Right renal pelvis (tissue), 4 donors: Measurements from ENCODE around the gene SYNPO. TPM values are rescaled to one million over a fixed set of nuclear protein-coding genes. Genes with fewer than 3 reads are reported as not detected.
A peak's percentile ranks its signal among the peaks of the same experiment; 100 is the strongest.

Source experiments
- DNase-seq, 4 donors: peaks; one replicate each; pipeline ENCODE4 v3.0.0-alpha.2; 2013; ENCODE audit warnings: low read depth in 4 of 4, low spot score in 3 of 4, missing footprints in 1 of 4
- polyA plus RNA-seq, 4 donors: library from polyadenylated mRNA; unstranded; fragments of 120-200 nt; gene quantifications; one replicate each; pipeline ENCODE4 v1.2.1, GENCODE V29; 2013; ENCODE audit not compliant: insufficient read length in 4 of 4

SYNPO gene, protein sequence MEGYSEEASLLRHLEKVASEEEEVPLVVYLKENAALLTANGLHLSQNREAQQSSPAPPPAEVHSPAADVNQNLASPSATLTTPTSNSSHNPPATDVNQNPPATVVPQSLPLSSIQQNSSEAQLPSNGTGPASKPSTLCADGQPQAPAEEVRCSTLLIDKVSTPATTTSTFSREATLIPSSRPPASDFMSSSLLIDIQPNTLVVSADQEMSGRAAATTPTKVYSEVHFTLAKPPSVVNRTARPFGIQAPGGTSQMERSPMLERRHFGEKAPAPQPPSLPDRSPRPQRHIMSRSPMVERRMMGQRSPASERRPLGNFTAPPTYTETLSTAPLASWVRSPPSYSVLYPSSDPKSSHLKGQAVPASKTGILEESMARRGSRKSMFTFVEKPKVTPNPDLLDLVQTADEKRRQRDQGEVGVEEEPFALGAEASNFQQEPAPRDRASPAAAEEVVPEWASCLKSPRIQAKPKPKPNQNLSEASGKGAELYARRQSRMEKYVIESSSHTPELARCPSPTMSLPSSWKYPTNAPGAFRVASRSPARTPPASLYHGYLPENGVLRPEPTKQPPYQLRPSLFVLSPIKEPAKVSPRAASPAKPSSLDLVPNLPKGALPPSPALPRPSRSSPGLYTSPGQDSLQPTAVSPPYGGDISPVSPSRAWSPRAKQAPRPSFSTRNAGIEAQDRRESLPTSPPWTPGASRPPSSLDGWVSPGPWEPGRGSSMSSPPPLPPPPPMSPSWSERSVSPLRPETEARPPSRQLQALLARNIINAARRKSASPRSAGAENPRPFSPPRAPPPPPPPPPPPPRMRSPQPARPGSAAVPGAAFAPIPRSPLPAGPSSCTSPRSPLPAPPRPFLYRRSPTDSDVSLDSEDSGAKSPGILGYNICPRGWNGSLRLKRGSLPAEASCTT
- polyA plus RNA-seq = 100 to 1,000 TPM in 3 of 4 donors, 10 to 100 TPM in 1; 97.9 to 127 (median 110) TPM

DNA sequence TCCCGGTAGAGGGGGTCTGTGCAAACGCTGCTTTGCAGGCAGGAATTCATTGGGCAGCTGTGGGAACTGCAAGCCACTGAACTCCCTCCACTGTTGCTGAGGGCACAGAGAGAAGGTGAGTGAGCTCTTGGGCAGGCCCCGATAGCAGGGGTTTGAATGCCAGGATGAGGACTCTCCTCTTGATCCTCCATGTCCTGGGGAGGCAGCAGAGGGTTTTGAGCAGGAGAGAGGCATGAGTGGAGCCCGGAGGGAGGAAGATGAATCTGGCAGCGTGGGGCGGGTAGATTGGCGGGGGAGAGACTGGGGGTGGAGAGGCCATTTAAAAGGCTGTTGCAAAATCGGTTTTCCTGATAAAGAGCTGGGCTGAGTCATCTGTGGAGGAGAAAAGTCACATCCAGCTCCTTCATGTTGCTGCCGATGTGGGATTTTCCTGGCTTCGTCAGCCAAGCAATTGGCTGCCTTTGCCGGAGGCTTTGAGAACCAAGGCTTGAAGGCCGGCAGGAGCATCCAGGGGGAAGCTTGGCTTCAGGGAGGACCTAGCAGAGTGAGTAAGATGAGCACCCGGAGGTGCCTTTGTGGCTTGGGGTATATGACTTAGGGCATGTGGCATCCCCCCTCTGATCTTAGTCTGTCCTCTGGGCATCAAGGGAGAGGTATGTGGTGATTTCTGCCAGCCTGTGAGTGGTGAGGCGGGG is at the start of gene SYNPO:
Gene SYNPO, plus strand, starts transcription at position 350 of the 695 bp plus-strand sequence. CDS start 7,616 bp downstream, outside the sequence.
- no peak for DNase-seq

DNA sequence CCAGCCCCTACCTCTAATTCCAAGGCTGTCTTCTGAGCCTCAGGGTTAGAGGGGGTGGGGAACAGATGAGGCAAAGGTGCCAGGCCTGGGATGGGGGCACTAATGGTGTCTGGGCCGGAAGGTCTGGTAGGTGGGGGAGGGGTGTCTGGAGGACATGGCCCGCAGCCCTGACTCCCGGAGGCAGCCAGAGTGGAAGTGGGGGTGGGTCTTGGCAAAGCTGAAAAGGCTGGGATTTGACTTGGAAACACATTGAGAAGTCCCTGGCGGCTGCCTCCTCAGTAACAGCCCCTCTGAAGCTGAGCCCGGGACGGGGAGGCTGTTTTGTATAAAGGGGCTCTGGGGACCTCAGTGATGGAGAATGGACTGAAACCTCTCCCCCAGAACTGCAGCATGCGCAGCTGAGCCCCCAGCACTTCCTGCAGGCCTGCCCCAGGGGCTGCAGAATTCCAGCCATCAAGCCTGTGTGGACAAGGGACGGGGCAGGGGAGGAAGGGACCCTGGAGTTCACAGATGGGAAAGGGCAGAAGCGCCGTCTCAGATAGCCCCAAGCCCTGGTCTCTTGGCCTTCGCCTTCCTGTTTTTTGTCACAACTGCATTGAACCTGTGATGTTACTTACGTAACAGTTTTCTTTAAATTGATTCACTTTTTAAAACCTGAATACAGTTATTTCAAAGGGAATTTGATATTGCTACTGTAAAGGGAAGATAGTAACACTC is 49.3 kb upstream of the SYNPO start:
- peak in 1 of 4 donors; percentile 55 for DNase-seq

DNA sequence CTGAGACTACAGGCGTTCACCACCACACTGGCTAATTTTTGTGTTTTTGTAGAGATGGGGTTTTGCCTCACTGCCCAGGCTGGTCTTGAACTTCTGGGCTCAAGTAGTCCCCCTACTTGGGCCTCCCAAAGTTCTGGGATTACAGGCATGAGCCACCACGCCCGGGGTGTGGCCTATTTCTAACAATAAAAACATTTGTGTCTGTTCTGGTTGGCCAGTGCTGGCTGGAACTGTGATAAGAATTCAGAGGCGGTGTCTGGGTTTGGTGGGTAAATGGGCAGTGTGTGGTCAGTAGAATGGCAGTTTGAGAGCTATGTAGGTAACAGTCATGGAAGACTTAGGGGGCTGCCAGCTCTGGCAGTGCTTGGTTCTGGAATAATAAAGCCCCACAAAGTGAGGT is 46.9 kb upstream of the SYNPO start:
- DNase-seq = no peak

DNA sequence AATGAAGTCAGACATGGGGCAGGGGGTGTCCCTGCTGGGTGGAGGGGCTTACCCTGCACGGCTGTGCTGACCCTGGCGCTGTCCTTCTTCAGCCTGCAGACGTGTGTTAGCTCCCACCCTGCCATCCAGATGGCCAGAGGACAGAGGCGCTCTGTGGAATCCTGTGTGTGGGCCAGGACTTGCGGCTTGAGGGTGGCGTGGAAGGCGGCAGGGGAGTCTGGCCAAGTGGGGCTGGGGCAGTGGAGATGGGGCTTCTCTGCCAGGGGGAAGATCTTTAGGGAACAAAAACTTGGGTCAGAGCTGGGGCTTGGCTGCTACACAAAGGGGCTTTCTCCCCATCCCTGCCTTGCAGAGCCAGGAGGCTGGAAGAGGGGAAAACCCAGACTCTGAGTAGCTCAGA is 46.5 kb upstream of the SYNPO start:
- DNase-seq = no peak

DNA sequence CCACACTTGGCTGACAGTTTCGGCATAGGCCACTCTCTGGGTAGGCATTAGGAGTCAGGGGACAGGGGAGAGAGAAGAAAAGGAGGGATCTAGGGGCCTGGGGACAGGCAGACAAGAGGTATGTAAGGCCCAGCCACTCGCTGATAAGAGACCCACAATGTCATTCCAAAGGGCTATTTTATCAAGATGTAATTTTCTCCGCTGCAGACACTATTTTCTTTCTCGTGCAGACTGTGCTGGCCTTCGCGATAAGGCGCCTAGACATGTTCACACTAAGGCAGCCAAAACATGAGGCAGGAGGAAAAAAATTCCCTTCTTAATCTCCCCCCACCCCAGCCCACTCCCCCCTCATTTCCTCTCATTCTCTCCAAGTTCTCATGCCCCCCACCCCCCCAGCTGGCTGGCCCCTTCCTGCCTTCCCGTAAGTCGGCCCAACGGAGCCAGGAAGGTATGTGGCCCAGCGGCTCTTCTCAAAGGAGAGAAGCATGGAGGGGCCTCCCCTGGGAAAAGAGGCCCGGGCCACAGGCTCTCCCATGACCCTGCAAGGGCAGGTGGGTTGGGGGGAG is 44.9 kb upstream of the SYNPO start:
- no peak for DNase-seq

DNA sequence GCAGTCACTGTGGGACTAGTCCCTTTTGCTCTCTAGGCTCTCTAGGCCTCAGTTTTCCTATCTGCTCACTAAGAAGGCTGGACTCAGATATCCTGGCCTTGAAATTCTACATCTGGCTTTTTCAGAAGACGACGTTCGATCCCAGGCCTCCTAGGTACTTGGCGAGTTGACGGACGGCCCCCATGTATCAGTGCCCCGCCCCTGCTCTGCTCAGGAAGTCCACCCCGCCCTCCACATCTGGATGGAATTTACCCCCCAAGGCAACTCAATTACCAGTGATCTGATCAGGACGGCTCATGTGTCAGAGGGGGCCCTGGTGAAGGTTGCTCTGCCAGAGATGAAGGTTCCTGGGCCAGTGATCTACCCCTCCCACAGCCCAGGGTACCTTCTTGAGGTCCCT is 44.1 kb upstream of the SYNPO start:
- DNase-seq = no peak

DNA sequence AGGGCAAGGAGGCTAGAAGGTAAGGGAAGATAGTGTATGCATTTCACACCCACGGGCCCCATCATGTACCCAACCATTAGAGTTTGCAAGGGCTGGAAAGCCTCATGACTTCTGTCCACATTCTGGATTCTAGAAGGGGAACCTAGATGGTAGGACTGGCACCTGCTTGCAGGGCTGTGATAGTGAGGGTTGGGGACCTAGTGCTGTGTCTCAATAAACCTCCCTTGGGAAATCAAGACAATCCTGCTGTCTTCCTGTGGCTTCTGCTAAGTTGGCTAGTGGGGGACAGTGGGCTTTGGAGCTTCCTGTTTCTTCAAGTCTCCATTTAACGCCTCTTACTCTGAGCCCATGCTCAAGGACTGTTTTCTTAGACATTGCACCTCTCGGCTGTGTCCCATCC is 43.6 kb upstream of the SYNPO start:
- DNase-seq = no peak

DNA sequence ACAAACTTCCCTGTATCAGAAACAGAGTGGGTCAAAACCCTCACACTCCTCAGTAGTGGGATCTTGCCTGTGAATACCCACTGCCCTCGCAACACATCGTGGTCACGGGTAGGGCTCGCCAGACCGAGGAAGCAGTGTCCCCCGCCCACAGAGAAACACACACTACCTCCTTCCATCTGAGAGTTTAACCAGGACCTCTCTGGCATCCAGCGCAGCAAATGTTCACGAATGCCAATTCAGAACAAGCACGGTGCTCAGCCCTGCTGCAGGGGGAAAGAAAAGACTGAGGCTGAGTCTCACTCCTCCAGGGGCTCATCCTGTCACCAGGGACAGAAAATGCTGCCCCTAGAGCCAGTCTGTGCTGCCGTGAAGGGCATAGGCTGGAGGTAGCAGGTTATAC is 42.5 kb upstream of the SYNPO start:
- no peak for DNase-seq

DNA sequence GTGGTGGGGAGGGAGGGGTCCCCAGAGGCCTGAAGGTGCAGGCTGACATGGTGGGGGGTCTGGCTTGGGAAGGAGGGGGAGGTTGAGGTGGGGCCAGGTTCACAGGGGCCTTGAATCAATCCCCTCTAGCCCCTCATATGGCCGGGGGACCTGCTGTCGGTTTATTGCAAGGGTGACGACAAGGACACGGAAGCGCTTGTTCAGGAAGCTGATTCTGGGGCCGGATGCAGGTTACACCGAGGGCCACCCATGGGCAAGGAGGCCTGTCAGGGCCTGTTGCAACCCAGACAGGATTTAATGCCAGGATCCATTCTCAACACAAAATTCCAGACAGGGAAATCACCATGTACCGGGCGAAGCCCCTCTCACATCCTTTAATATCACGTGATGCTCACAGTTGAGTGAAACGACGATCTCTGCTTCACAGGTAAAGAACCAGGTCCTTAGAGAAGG is 41.6 kb upstream of the SYNPO start:
- no peak for DNase-seq

DNA sequence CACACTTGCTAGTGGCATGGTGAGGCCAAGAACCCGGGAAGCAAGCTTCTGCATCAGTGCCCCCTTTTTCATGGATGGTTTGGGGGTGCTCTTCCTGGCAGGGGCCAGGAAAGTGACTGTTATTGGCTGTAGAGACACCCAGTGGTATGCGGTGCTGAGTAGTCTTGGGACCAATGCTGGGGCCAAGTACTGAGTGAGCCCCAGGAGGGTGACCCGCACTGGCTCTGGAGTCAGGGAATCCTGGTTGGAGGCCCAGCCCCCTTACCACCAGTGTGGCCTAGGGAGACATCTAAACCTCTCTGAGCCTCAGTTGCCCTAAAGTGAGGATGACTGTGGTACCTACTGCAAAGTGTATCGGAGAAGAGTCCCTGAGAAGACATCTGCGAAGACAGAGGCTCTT is 41.2 kb upstream of the SYNPO start:
- DNase-seq = no peak

DNA sequence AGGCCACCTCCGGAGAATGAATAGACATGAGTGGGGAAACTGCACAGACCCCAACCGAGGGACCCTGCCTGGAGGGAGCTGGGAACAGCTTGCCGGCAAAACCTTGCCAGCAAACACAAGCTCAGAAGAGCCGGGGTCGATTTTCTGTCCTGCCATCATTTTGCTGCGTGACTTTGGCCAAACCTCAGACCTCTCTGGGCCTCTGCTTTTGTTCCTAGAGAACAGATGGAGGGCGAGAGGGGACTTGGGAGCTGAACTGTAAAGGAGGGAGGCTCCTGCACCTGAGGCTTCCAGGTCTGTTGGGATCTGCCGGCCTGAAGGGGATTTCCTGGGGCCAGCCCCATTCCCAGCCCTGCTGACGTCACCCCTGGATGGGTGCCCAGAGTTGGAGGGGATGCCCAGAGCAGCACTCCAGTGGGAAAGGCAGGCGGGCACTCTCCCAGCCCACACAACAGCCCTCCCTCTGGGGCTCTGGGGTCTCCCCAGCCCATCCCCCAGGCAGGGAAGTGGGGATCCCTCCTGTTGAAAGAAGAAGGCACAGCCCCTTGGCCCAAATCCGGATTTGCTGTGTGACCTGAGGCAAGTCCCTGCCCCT is 40.4 kb upstream of the SYNPO start:
- no peak for DNase-seq

DNA sequence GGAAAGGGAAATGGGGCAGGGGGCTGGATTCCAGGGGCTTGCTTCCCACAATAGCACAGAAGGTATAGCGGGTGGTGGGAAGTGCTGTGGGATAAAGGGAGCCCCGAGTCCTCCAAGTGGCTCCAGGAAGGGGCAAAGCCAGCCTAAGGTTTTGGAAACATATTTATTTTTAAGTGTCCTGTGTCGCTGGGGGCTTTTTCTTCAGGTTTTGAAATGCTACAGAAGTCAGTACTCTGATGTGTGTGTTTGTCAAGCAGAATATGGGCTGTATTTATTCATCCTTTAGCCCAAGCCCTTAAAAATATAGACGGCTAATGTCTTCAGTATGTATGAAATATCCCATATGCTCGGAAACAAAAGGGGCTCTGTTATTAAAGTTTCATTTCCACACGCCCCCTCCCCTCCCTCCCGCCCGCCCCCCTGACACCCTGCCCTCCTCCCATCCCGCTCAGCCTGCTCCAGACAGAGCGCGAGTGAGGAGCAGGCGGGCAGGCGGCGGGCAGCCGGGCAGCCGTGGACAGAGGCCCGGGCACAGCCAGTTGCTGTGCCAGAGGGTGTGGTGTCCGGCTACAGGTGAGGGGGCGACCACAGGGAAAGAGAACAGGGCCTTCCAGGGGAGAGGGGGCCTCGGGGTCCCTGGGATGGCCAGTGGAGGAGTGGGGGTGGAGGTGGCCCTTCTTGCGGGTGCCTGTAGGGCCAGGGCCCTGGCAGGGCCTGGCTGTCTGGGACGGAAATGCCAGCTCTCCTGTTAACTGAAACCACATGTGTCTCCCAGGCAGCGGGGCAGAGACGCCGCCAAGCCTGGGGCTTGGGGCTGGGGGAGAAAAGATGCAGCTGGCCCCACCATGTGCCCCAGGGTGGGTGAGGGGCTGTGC is 39.6 kb upstream of the SYNPO start:
- no peak for DNase-seq

DNA sequence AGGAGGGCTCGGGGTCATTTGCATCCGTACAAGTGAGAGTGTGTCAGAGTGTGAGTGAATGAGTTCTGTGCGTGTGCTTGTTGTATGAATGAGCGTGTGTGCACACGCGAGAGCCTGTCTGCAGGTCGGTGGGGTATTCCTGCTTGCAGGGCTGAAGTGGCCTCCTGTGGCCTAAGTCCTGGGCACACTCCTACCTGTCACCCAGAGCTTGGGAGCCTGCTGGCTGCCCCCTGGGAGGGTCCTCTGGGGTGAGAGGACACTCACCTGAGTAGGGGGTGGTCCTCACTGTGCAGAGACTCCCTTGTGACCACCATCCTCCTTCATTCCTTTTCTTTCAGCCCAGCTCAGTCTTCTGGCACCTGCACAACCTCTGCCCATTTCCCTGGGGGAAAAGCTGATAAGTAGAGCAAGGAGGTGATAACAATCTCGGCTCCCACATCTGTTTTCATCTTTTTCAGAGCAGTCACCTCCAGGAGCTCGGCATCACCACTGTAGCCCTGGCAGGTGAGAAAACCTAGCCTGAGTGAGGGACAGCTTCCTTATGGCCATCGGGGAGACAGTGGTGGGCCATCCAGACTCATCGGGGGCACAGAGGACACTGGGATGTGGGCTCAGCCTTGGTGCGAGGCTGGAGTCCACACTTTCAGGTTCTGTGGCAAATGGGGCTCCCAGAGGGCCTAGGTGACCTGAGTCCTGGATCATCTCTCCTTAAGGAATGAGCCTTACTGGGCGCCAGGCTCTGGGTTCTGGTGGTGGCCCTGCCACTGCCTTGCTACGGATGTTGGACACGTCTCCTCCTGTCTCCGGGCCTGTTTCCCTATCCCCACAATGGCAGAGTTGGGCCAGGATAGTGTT is 38.7 kb upstream of the SYNPO start:
- DNase-seq = no peak

DNA sequence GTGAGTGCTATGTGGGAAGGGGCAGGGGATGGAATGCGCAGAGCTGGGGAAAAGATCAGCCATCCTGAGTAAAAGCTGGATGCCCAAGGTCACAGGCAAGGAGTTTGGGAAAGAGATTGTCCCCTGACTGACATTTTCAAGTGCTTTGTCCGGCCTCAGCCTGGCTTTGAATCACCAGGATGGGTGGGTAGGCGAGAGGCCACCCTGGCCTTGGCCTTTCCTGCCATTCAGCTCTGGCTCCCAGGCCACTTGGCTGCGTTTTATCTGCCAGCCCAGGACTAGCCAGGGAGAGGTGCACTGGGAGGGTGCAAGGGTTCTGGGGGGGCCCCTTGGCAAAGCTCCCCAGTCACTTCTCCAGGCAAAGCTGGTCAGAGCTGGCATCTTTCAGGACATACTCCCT is 37.4 kb upstream of the SYNPO start:
- DNase-seq = no peak

DNA sequence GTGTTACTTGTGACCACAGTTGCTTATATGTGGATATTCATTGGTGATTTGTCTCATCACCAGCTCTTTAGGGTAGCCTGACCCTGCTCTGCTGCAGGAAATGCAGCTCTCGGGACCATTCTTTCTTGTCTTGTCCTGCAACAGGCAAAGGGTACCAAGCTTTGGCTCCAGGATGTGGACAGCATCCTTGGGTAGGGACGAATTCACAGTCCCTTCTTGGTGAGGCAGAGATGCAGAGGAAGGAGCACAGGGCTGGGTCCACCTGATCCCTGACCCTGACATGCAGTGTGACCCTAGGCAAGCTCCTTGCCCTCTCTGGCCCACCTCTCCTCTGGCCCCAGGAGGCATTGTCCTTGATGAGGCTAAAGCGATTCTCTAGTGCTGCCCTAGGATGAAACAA is 37.0 kb upstream of the SYNPO start:
- DNase-seq = no peak

DNA sequence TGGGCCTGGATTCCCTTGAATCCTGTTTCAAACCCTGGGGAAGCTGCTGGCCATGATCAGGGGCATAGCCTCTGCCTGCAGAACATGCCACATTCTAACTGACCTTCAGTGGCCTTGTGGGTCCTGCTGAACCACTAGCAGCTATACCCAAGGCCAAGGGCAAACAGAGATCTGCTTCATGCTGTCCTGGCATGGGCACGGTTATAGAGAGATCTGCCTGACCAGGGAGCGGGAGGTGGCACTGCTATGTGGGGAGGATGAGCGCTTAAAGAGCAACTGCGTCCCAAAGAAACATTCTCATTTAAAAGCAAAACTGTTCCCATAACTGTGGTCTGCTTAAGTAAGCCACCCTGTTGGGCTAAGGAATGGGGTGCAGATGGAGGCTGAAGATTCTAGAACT is 36.5 kb upstream of the SYNPO start:
- DNase-seq = no peak

DNA sequence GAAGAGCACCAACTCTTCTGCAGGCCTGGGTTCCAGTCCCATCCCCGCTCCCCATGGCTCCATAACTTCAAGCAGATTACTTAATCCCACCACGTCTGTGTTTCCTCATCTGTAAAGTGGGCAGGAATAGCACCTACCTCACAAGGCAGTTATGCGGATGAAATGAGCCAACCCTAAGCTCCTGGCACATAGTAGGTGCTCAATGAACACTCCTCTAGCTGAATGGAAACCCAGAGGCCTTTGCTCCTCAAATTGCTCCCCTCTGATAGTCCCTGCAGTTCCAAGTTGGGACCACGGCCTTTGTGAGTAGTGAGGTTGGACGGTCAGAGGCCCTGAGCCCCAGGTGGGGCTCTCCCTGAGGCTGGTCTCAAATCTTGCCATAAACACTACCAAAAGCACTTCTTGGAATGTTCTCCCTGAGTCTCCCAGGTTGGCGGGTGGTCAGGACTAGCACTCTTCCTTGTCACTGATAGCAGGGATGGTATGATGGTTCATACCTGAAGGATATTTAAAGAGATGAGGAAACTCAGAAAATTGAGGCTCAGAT is 35.5 kb upstream of the SYNPO start:
- DNase-seq = no peak
